Vagina (tissue), 2 donors: ENCODE results near the gene TYW1.

ENCODE experiments used
- POLR2A ChIP-seq, 2 donors: fragments of 450-650 bp; IDR thresholded peaks; one replicate each; pipeline ENCODE4 v1.6.1; 2017; ENCODE audit warnings: antibody characterized with exemption in 2 of 2, mild to moderate bottlenecking in 2 of 2, moderate library complexity in 2 of 2
- POLR2AphosphoS5 ChIP-seq, 2 donors: sonication (generic); formaldehyde crosslinking; IDR thresholded peaks; one replicate each; pipeline ENCODE4 v1.9.0; 2017; ENCODE audit warnings: antibody characterized with exemption in 2 of 2, mild to moderate bottlenecking in 2 of 2, low read depth in 1 of 2; ENCODE audit not compliant: insufficient read depth in 1 of 2
- TF ChIP-seq, protein P1 (sequence below), 3 experiments: fragments of 450-650 bp in 2 of 3; fragments of 200-600 bp in 1 of 3; sonication (generic) in 1 of 3; IDR thresholded peaks; one replicate each; pipeline ENCODE4 v1.5.1; 2017 to 2019; ENCODE audit warnings: antibody characterized with exemption in 3 of 3, mild to moderate bottlenecking in 2 of 3, moderate library complexity in 2 of 3

DNA sequence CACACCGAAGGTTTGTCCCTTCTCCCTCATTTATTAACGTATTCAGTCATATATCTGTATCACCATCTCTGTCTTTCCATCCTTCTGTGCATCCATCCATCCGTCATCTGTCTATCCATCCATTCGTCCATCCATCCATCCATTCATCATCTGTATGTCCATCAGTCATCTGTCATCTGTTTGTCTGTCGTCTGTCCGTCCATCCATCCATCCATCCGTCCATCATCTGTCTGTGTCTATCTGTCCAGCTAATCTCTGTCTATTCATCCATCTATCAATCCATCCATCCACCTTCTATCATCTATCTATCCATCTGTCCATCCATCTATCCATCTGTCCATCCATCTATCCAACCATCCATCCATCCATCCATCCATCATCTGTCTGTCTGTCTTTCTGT lies 213.9 kb downstream of the TYW1 start:
- TF ChIP-seq, protein P1, sequence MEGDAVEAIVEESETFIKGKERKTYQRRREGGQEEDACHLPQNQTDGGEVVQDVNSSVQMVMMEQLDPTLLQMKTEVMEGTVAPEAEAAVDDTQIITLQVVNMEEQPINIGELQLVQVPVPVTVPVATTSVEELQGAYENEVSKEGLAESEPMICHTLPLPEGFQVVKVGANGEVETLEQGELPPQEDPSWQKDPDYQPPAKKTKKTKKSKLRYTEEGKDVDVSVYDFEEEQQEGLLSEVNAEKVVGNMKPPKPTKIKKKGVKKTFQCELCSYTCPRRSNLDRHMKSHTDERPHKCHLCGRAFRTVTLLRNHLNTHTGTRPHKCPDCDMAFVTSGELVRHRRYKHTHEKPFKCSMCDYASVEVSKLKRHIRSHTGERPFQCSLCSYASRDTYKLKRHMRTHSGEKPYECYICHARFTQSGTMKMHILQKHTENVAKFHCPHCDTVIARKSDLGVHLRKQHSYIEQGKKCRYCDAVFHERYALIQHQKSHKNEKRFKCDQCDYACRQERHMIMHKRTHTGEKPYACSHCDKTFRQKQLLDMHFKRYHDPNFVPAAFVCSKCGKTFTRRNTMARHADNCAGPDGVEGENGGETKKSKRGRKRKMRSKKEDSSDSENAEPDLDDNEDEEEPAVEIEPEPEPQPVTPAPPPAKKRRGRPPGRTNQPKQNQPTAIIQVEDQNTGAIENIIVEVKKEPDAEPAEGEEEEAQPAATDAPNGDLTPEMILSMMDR (IDR thresholded peaks at IDR 0.05): no peak
- TF ChIP-seq POLR2A (IDR thresholded peaks at IDR 0.05) (no peak), POLR2AphosphoS5 (IDR thresholded peaks at IDR 0.05; ENCODE audit: insufficient read depth in 1 of 2, low read depth in 1 of 2) (no peak)
